Activated CD4-positive, alpha-beta T cell treated with anti-CD3 and anti-CD28 coated beads, Interleukin-2, amount 50 U/mL, for 16 hours (primary cell): ENCODE data around the gene ATXN1.

Source experiments
- DNase-seq: peaks from one replicate; pipeline ENCODE4 v3.0.0-alpha.2; 2020

ATXN1 gene

GRCh38 chr6:16321826-16322225, 439.4 kb downstream of the ATXN1 start:
- no peak for DNase-seq

DNA sequence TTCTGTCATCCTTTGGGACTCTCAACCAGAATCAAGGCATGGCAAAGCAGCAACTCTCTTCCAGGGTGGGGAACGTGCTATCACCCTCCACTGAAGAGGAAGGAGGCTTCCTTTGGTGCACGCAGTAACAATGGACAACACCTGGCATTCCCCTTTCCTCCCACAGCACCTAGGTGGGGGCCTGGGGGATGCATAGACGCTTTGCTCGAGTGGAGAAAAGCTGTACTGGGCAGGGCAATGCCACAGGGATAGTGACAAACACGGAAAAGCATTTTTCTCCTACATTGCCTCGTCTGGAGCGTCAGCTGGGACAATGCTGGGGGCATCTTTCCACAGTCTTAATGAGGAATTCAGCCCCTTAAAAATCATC, 439.9 kb downstream of the ATXN1 start:
- DNase-seq, result no peak

- no peak for DNase-seq
Observed at GRCh38 chr6:16320533-16321340, 440.5 kb downstream of the ATXN1 start.

GRCh38 chr6:16319813-16320532, 441.3 kb downstream of the ATXN1 start:
- DNase-seq, result peak; percentile 83

DNA sequence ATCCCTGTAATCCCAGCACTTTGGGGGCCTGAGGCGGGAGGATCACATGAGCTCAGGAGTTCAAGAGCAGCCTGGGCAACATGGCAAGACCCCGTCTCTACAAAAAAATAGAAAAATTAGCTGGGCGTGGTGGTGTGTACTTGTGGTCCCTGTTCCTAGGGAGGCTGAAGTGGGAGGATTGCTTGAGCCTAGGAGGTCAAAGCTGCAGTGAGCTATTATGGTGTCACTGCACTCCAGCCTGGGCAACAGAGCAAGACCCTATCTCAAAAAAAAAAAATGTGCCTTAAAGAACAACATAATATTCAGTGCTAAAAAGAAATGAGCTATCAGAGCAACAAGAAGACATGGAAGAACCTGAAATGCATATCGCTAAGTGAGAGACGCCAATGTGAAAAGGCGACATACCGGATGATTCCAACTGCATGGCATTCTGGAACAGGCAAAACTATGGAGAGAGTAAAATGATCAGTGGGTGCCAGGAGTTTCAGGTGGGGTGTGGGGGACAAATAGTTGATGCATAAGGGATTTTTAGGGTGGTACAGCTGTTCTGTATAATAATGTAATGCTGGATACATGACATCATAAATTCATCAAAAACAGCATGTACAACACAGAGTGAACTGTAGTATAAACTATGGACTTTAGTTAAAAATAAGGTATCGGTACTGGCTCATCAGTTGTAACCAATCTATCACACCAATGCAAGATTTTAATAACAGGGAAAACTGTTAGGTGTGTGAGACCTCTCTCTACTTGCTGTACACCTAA, 442.1 kb downstream of the ATXN1 start:
- DNase-seq, result no peak

GRCh38 chr6:16318538-16318937, 442.7 kb downstream of the ATXN1 start:
- DNase-seq, result peak; percentile 18

DNA sequence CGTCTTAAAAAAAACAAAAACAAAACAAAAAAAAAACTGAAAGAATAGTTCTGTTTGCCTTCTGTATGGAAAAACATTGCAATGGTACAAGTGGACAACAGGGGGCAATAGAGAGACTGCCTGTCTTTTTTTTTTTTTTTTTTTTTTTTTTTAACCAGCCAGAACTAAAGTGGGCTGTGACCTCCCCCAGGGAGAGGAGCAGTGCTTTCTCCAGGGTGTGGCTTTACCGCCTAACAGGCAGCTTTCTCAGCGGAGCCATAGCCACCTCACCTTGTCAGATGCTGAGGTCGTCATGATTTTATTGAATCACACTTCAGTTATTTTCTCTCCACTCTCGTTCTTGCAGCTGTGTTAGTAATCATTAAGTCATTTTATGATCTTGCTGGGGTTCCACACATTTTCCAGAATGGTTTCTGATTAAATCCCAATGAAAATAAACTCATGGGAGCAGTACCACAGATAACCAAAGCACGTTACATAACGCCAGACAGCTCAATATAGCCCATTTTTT, 444.5 kb downstream of the ATXN1 start:
- peak; percentile 50 for DNase-seq

GRCh38 chr6:16314296-16314695, 447.0 kb downstream of the ATXN1 start:
- DNase-seq, result no peak

DNA sequence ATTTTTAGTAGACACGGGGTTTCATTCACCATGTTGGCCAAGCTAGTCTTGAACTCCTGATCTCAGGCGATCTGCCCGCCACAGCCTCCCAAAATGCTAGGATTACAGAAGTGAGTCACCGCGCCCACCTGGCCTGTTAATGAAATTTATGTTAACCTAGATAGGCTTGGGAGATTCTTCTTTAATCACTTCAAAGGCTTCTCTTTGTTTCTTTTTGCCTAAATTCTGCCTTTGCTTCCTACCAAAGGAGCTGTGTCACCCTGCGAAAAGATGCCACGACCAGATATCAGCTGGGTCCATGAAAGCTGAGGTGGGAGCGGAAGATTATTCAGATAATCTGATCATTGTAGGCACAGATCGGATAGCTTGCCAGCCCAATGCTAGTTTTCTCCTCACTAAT, 447.5 kb downstream of the ATXN1 start:
- DNase-seq, result no peak

DNA sequence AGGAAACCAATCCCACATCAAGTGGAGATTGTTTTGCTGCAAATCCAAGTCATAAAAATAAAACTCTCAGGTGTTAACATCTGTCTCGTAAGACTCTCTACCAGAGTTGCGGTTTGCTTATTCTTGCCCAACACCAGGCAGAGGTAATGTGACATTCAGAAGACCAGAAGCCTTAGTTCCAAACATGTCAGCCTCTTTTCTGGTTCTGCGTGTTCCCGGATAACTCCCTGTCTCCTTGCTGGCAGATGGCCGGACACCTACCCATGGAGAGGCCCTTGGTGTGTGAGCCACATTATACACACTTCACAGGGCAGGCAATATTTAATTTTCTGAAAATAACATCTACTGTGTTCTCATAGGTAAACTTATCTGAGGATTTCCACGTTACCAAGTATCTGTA, 449.5 kb downstream of the ATXN1 start:
- DNase-seq, result no peak

DNA sequence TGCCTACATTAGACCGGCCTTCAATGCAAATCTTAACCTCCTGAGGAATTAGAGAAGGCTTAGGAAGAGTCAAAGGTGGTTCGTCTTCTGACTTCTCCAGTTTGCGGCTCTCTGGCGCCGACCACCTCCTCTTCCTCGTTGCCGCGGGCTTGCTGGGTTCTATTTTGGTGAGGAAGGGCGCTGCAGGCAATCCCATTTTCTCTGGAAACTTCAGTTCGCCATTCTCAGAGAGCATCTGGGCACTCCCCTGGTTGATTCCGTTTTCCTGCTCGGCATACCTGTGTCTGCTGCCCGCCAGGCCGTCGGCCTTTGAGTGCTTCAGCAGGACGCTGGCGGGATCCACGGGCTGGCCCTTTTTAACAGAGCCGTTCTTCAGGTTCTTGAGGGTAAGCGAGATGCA, 454.9 kb downstream of the ATXN1 start:
- no peak for DNase-seq

DNA sequence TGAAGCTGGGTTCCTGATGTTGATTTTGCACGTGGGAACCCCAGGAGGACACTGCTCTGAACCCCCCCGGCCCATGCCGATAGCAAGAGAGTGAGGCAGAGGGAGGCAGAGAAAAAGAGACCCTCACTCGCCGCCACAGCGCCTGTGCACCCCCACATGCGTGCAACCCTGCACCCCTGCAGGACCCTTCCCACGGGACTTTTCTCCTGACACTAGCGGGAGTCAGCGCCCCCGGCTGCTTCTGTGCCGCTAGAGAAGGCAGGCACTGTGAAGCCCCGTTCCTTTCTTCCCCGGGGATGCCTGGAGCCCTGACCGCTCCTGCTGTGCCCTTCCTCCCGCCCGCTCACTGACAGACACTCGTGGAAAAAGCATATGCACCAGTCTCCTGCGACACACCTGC, 455.5 kb downstream of the ATXN1 start:
- no peak for DNase-seq

DNA sequence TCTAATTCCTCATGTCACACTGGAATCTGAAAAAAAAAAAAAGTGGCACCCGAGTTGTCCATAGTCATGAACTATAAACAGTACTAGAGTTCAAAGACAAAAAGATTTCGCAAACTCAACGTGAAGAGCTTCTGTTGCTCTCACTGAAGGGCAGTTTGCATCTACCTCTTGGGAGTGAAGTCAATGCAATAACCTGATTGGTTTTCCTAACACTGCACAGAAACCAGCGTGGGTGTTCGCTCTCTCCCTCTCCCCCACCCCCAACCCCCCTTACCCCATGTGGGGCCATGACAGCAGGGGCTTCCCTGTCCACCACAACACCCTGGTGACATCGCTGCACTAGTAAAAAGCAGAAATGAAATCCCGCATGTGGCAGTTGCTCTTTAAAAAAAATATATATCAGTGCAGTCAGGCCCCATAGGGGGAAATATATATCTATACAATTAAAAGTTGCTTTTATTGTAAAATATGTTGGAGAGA, 456.0 kb downstream of the ATXN1 start:
- DNase-seq, result no peak

DNA sequence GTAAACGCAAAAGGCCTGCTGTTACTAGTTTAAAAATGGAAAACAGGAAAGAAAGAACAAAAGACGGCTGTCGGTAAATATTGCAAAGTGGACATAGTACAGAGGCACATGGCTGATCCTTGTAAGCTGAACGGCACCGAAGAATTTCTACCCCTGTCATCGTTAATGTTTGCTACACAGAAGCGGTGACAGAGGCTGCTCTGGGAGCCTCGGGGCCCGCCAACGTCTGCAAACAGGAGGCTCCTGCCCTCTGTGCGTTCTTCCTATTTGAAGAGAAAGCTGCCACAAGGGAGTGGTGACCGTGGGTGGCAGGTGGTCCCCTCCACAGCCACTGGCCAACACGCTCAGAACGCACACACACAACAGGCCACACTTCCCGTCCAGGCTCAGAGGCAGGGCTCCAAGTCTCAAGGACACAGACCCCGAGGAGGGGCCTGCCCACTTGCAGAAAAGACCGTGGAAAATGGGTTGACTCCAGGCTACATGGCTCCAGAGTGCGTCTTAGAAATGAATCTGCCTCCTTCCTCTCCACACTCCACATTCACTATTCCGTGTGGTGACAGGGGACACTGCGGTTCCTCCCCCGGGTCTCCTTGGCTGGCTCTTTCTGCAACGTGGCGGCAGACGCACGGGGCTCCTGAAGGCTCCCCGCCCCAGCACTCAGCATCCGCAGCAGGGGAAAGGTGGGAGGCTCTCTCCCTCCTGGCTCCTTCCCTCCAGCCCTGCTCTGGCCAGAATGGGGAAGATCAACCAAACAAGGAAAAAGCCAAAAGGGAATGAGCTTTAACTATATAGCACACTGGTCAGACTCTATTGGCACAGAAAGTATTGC, 458.3 kb downstream of the ATXN1 start:
- DNase-seq, result no peak

DNA sequence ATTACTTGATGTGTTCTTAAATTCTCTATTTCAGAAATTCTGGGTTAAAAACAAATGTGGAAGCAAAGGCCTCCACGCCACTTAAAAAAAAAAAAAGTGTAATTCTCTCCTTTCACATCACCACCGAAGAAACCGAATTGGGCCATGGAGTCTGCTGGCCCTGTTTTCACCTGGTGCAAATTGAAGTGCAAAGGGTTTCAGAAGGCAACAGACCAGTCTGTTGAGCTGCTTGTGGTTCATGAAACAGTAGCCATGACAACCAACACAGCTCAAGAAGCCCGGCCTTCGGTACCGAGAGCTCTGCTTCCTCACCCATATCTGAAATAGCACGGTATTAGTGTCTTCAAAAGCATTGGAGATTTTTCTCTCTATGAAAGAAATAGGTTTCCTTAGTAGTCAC, 459.7 kb downstream of the ATXN1 start:
- DNase-seq, result no peak

GRCh38 chr6:16299861-16300260, 461.4 kb downstream of the ATXN1 start:
- no peak for DNase-seq

DNA sequence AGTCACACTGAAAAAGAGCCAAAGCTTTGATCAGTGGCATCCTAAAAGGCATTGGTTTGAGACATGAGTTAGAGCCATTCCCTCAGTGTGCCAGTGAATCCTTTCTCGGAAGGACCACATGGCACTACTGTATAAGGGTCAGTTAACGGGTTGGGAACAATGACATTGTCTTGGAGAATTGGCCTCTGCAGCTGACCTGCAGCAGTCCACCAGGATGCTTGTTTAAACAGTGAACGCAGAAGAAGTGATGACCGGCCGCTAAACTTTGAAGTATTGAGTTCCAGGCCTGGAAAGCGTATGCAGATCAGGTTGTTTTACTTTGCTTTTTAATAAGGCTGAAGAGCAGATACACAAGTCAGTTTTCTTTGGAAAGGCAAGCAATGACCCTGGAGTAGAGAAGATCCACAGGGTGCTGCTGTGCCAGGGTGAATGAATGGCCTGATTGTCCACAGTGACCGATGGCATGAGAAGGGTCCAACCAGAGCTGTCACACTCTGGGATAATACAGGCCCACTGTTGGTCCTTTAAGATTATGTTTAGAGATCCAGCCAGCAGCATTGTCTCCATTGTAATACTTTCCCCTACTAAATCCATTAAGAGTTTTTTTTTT, 465.1 kb downstream of the ATXN1 start:
- no peak for DNase-seq

DNA sequence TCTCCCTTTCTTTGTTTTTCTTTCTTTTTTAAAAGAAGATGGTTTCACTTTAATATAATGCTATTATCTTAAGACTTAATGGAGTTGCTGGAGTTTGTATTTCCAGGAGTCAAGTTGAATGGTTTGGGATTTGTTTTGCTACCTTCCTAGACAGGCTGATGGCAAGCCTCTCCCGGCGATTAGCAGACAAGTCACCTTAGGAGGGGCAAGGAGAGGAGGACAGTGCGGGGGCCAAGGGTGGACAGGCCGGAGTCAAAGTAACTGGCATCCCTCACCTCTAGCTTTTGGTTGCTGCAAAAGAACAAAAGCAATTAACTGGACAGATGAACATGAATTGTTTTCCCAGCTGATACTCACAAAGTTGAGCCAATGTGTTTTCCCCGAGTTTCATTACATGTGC, 465.8 kb downstream of the ATXN1 start:
- DNase-seq, result no peak

DNA sequence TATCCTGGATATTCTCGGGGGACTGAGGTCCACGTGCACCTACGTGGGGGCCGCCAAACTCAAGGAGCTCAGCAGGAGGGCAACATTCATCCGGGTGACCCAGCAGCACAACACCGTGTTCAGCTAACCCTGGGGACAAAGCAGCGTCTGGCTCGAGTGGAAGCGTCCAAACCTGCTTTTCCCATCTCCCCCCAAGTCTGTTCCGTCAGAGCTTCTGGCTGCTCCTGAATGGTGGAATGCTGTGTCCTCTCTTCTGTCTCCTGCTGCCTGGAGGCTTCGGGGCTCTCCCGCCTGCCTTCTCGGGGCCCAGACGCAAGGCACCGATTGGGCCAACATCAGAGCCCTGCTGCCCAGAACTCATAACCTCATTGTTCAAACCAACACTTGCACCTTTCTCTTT, 466.2 kb downstream of the ATXN1 start:
- no peak for DNase-seq

- no peak for DNase-seq
Observed at GRCh38 chr6:16294371-16294770, 466.9 kb downstream of the ATXN1 start.

GRCh38 chr6:16292942-16293341, 468.3 kb downstream of the ATXN1 start:
- no peak for DNase-seq

GRCh38 chr6:16292432-16292831, 468.8 kb downstream of the ATXN1 start:
- no peak for DNase-seq
